Upper lobe of left lung (tissue), 6 donors: ENCODE results near the gene SSB. TPM values are rescaled to one million over a fixed set of nuclear protein-coding genes. Genes with fewer than 3 reads are reported as not detected.
"Not testable (repeated sequence)": the region's sequence is repeated elsewhere in the genome, so short reads cannot be mapped to it uniquely, and the experiment has no call there.

Source experiments
- ATAC-seq, 2 donors: fragments of 200-7000 bp; cut with Tn5 transposase; one replicate each; pipeline ENCODE4 v1.9.1; 2022; ENCODE audit warnings: mild to moderate bottlenecking in 2 of 2, moderate library complexity in 2 of 2; ENCODE audit not compliant: low FRiP score in 2 of 2
- DNase-seq, 2 donors: peaks; one replicate each; pipeline ENCODE4 v3.0.0-alpha.2; 2019 to 2020
- H3K27ac ChIP-seq, 4 donors: fragments of 200-600 bp; sonication (generic); one replicate each; pipeline ENCODE4 v1.5.1; 2016 to 2019
- H3K27me3 ChIP-seq, 4 donors: fragments of 200-600 bp; sonication (generic); one replicate each; pipeline ENCODE4 v1.5.1; 2017 to 2019
- H3K36me3 ChIP-seq, 4 donors: fragments of 200-600 bp; sonication (generic); one replicate each; pipeline ENCODE4 v1.5.1; 2016 to 2019
- H3K4me1 ChIP-seq, 4 donors: fragments of 200-600 bp; sonication (generic); one replicate each; pipeline ENCODE4 v1.5.1; 2018 to 2019
- H3K4me3 ChIP-seq, 4 donors: fragments of 200-600 bp; sonication (generic); one replicate each; pipeline ENCODE4 v1.5.1; 2017 to 2019; ENCODE audit warnings: mild to moderate bottlenecking in 2 of 4, moderate library complexity in 1 of 4
- H3K9me3 ChIP-seq, 4 donors: fragments of 200-600 bp; sonication (generic); one replicate each; pipeline ENCODE4 v1.5.1; 2018 to 2019
- EP300 ChIP-seq, 4 donors: sonication (generic); formaldehyde crosslinking; IDR thresholded peaks; one replicate each; pipeline ENCODE4 v1.5.1; 2017; ENCODE audit warnings: antibody characterized with exemption in 4 of 4, control low read depth in 2 of 4
- POLR2A ChIP-seq, 4 donors: fragments of 450-650 bp; IDR thresholded peaks; one replicate each; pipeline ENCODE4 v1.5.1; 2016 to 2017; ENCODE audit warnings: antibody characterized with exemption in 4 of 4, mild to moderate bottlenecking in 2 of 4
- POLR2AphosphoS5 ChIP-seq, 2 donors: sonication (generic); formaldehyde crosslinking; IDR thresholded peaks; one replicate each; pipeline ENCODE4 v1.5.1; 2017; ENCODE audit warnings: antibody characterized with exemption in 2 of 2
- WGBS, 2 donors: methylation state at CpG; one replicate each; pipeline ENCODE4 v1.1.5; 2017 to 2018; 5-methylcytosine and 5-hydroxymethylcytosine counted together
- total RNA-seq, 6 donors: library from RNA; depleted of rRNA in 4 of 6; stranded (reverse); fragments of >200 nt in 4 of 6; gene quantifications; one replicate each; pipeline versions ENCODE4 v1.1.0 to v1.2.1, GENCODE V29; 2016 to 2021
- TF ChIP-seq, protein P1 (sequence below), 6 experiments: fragments of 450-650 bp in 4 of 6; fragments of 200-600 bp in 2 of 6; sonication (generic) in 2 of 6; IDR thresholded peaks; one replicate each; pipeline ENCODE4 v1.5.1; 2016 to 2019; ENCODE audit warnings: antibody characterized with exemption in 6 of 6
- donor health status: DM: no; HTN: no; CAD: no; lungs with moderate emphysema.
- donor health status: DM: no; HTN: yes; CAD: no; lungs with severe emphysema.

SSB gene
- total RNA-seq, 6 donors from 2014 or later = 29.3 to 111 (median 55.7) TPM

DNA sequence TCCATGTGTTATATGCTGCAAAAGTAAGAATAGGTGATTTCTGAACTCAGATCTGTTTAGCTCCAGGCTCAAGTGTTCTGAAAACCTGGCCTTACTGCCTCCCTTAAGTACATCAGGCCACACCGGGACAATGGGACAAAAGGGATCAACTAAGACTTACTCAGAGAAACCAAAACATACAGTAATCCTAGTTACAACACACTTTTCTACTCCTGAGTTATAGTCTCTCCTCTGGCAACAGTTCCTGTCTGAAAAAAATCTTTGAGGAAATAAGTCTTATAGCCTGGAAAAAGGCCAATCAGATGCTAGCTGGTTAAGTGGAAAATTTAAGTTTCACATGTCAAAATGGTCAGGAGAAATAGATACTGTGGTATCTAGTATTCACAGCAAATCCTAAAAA, 20.4 kb downstream of the SSB start:
- DNase-seq = no peak
- WGBS, 2 donors = 80 to 85% methylated on average over 1 of the region's 1 CpG
- peaks cover 12 to 28% (median 18%) of the 10 kb centered on the region in 4 donors for H3K4me1 ChIP-seq
- H3K4me3 ChIP-seq = no peak overlapping the region
- ATAC-seq = no peak
- H3K27ac ChIP-seq = no peak overlapping the region
- no peaks in the 10 kb centered on the region for H3K27me3 ChIP-seq
- peaks cover 3 to 46% (median 25%) of the 10 kb centered on the region in 4 donors for H3K36me3 ChIP-seq
- TF ChIP-seq EP300 (IDR thresholded peaks at IDR 0.05) (no peak), POLR2A (IDR thresholded peaks at IDR 0.05) (no peak), POLR2AphosphoS5 (IDR thresholded peaks at IDR 0.05) (no peak)
- TF ChIP-seq, protein P1, sequence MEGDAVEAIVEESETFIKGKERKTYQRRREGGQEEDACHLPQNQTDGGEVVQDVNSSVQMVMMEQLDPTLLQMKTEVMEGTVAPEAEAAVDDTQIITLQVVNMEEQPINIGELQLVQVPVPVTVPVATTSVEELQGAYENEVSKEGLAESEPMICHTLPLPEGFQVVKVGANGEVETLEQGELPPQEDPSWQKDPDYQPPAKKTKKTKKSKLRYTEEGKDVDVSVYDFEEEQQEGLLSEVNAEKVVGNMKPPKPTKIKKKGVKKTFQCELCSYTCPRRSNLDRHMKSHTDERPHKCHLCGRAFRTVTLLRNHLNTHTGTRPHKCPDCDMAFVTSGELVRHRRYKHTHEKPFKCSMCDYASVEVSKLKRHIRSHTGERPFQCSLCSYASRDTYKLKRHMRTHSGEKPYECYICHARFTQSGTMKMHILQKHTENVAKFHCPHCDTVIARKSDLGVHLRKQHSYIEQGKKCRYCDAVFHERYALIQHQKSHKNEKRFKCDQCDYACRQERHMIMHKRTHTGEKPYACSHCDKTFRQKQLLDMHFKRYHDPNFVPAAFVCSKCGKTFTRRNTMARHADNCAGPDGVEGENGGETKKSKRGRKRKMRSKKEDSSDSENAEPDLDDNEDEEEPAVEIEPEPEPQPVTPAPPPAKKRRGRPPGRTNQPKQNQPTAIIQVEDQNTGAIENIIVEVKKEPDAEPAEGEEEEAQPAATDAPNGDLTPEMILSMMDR (IDR thresholded peaks at IDR 0.05) = no peak
- no peaks in the 10 kb centered on the region for H3K9me3 ChIP-seq

DNA sequence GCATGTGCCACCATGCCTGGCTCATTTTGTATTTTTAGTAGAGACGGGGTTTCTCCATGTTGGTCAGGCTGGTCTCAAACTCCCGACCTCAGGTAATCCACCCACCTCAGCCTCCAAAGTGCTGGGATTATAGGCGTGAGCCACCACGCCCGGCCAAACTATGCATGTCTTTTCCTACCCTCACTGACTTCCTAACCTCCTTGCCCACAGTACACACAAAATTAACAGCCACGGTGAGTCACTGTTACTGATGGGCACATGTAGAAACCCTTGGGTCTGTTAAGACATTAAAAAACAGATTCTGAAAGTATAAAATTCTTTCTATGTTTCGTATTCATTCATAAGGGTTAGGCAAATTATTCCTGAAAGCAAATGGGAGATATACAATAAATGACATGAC, 21.4 kb downstream of the SSB start:
- not testable (repeated sequence) for H3K27ac ChIP-seq, ATAC-seq, DNase-seq, H3K27me3 ChIP-seq, H3K9me3 ChIP-seq, H3K4me3 ChIP-seq
- Histone ChIP-seq H3K4me1 (peaks cover 14 to 33% (median 21%) of the 10 kb centered on the region in 4 donors), H3K36me3 (peaks cover under 1 to 38% (median 21%) of the 10 kb centered on the region in 4 donors)
- 77 to 86% methylated on average over 7 of the region's 7 CpGs for WGBS, 2 donors

DNA sequence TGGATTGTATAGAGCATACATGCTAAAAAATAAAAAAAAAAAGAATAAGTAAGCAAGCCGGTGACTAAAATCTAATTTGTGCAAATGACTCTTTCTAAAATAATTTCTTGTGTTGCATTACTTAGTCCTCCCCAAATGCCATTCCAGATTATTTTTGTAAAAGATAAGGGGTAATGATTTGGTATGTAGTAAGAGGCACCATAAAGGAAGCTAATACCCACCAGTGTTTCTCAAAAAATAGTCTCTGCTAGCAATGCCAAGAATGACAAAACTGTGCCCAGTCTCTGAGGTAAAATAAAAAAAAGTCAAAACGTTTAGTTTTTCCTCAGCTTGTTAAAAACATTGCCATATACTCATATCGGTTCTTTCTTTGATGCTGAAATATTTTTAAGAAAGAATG, 23.4 kb downstream of the SSB start:
- Histone ChIP-seq H3K9me3 (no peaks in the 10 kb centered on the region), H3K36me3 (peaks cover 0 to 21% (median 14%) of the 10 kb centered on the region in 4 donors), H3K27me3 (no peaks in the 10 kb centered on the region), H3K4me1 (peaks cover 20 to 39% (median 25%) of the 10 kb centered on the region in 4 donors), H3K4me3 (no peak overlapping the region), H3K27ac (no peak overlapping the region)
- 61 to 66% methylated on average over 3 of the region's 3 CpGs for WGBS, 2 donors
- ATAC-seq (no peak), DNase-seq (no peak)
- TF ChIP-seq, protein P1 (IDR thresholded peaks at IDR 0.05) = no peak
- no peak for TF ChIP-seq POLR2AphosphoS5 (IDR thresholded peaks at IDR 0.05)
- TF ChIP-seq POLR2A (IDR thresholded peaks at IDR 0.05) = no peak
- TF ChIP-seq EP300 (IDR thresholded peaks at IDR 0.05) = no peak

DNA sequence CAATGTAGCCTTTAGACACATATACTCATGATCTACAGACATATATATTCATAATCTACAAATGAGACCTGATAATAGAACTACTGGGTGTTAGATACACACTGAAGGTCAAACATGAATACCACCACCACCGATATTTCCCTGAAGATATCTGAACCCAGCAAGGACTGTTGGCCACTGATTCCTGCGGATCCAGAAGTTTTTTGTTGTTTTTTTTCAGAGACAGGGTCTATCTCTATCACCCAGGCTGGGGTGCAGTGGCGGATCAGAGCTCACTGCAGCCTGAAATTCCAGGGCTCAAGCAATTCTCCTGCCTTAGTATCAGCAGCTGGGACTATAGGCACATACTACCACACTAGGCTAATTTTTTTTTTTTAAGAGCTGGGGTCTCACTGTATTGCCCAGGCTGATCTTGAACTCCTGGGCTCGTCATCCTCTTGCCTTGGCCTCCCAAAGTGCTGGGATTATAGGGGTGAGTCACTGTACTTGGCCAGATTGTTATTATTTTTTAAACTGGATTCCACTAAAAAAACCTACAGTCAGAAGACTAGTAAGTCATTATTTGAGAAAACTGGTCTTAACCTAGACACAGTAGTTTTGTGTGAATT, 24.2 kb downstream of the SSB start:
- no peak for DNase-seq
- no peak overlapping the region for H3K27ac ChIP-seq
- TF ChIP-seq, protein P1 (IDR thresholded peaks at IDR 0.05) = no peak
- TF ChIP-seq EP300 (IDR thresholded peaks at IDR 0.05) = no peak
- no peak for TF ChIP-seq POLR2A (IDR thresholded peaks at IDR 0.05)
- no peak for TF ChIP-seq POLR2AphosphoS5 (IDR thresholded peaks at IDR 0.05)
- WGBS, 2 donors = 97% methylated on average over 4 of the region's 4 CpGs
- peaks cover 0 to 13% (median 10%) of the 10 kb centered on the region in 4 donors for H3K36me3 ChIP-seq
- H3K9me3 ChIP-seq = no peaks in the 10 kb centered on the region
- H3K4me3 ChIP-seq = no peak overlapping the region
- no peak for ATAC-seq
- H3K27me3 ChIP-seq = no peaks in the 10 kb centered on the region
- peaks cover 21 to 41% (median 26%) of the 10 kb centered on the region in 4 donors for H3K4me1 ChIP-seq

DNA sequence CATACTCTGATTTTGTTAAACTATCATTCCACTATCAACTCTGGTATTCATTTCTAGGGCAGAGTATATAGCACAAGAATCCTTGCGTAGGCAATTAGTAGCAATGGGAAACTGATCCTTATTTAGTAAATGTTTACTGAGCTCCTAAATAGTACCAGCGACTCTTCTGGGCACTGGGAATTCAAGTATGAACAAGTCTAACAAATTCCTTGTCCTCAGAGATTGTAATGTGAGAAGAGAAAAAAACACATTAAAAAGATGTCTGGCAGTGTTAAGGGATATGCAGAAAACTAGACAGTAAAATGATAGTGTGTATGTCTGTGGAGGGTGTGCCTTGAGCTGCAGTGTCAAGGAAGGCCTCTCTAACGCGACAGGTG, 25.3 kb downstream of the SSB start:
- peaks cover 0 to 8% (median 5%) of the 10 kb centered on the region in 4 donors for H3K36me3 ChIP-seq
- no peak for TF ChIP-seq POLR2AphosphoS5 (IDR thresholded peaks at IDR 0.05)
- TF ChIP-seq EP300 (IDR thresholded peaks at IDR 0.05) = no peak
- no peak for TF ChIP-seq POLR2A (IDR thresholded peaks at IDR 0.05)
- TF ChIP-seq, protein P1 (IDR thresholded peaks at IDR 0.05) = no peak
- no peak for ATAC-seq
- no peaks in the 10 kb centered on the region for H3K27me3 ChIP-seq
- 20 to 26% methylated on average over 4 of the region's 4 CpGs for WGBS, 2 donors
- no peaks in the 10 kb centered on the region for H3K9me3 ChIP-seq
- peak overlapping the region; percentile 53 to 81 (median 72) for H3K4me3 ChIP-seq
- peaks cover 26 to 50% (median 32%) of the 10 kb centered on the region in 4 donors for H3K4me1 ChIP-seq
- H3K27ac ChIP-seq = peak overlapping the region in 3 of 4 donors; percentile 78 to 90 (median 88)
- no peak for DNase-seq
